Middle frontal gyrus (tissue), 1 donor: Measurements from ENCODE around the gene TOR1AIP1.

ENCODE experiments used
- DNase-seq: peaks from one replicate; pipeline ENCODE4 v3.0.0-alpha.2; 2015; ENCODE audit warnings: low spot score; ENCODE audit errors: extremely low spot score

TOR1AIP1 gene

GRCh38 chr1:179879797-179880196 lies 2.3 kb upstream of the TOR1AIP1 start:
- DNase-seq = no peak

- DNase-seq = peak; percentile 80
These were observed 338 bp upstream of the TOR1AIP1 start for GRCh38 chr1:179881642-179882252.

- DNase-seq = no peak
These were observed 1.1 kb downstream of the TOR1AIP1 start for GRCh38 chr1:179883040-179883744.

GRCh38 chr1:179883745-179884138 lies 1.7 kb downstream of the TOR1AIP1 start:
- no peak for DNase-seq

- DNase-seq = no peak
These were observed 6.0 kb downstream of the TOR1AIP1 start for GRCh38 chr1:179888071-179888470.

- DNase-seq = no peak
These were observed 7.5 kb downstream of the TOR1AIP1 start for GRCh38 chr1:179889589-179889988.

- DNase-seq = no peak
These were observed 28.8 kb downstream of the TOR1AIP1 start for GRCh38 chr1:179910934-179911333.

GRCh38 chr1:179911812-179912211 lies 29.7 kb downstream of the TOR1AIP1 start:
- no peak for DNase-seq

- DNase-seq = no peak
These were observed 35.7 kb downstream of the TOR1AIP1 start for GRCh38 chr1:179917601-179918429.

- DNase-seq = no peak
These were observed 39.4 kb downstream of the TOR1AIP1 start for GRCh38 chr1:179921472-179921871.

- DNase-seq = no peak
These were observed 40.1 kb downstream of the TOR1AIP1 start for GRCh38 chr1:179921981-179922872.

- no peak for DNase-seq
These were observed 40.9 kb downstream of the TOR1AIP1 start for GRCh38 chr1:179923029-179923428.

GRCh38 chr1:179924268-179924667 lies 42.2 kb downstream of the TOR1AIP1 start:
- no peak for DNase-seq

- no peak for DNase-seq
These were observed 43.2 kb downstream of the TOR1AIP1 start for GRCh38 chr1:179925302-179925701.

- DNase-seq = no peak
These were observed 44.1 kb downstream of the TOR1AIP1 start for GRCh38 chr1:179925922-179926849.

- DNase-seq = no peak
These were observed 44.7 kb downstream of the TOR1AIP1 start for GRCh38 chr1:179926850-179927205.

GRCh38 chr1:179929955-179930798 lies 48.1 kb downstream of the TOR1AIP1 start:
- DNase-seq = no peak

- DNase-seq = no peak
These were observed 48.8 kb downstream of the TOR1AIP1 start for GRCh38 chr1:179930867-179931266.

GRCh38 chr1:179933219-179933618 lies 51.1 kb downstream of the TOR1AIP1 start:
- DNase-seq = no peak
